ENCODE data around the gene CCL14. TPM values are rescaled to one million over a fixed set of nuclear protein-coding genes. Genes with fewer than 3 reads are reported as not detected.

CCL14 gene
- total and polyA plus RNA-seq, 2 of the 8 experiments (the other 6 are each of a cell fraction or from before 2014, with no cell fraction given): not detected

- TF ChIP-seq SIX5 (IDR thresholded peaks at IDR 0.05; ENCODE audit: low read depth, low read length) (no peak), CBX5 (IDR thresholded peaks at IDR 0.05; ENCODE audit: low read depth, low read length) (no peak), ASH2L (IDR thresholded peaks at IDR 0.05; ENCODE audit: low read length) (no peak), RFX5 (IDR thresholded peaks at IDR 0.05; ENCODE audit: borderline replicate concordance, low read depth, low read length) (no peak), SIN3A (conservative IDR thresholded peaks at IDR 0.05 in 1 of 2, IDR thresholded peaks at IDR 0.05 in 1 of 2; ENCODE audit: low read depth in 1 of 2, low read length in 2 of 2) (no peak)
- TF ChIP-seq, protein P1, sequence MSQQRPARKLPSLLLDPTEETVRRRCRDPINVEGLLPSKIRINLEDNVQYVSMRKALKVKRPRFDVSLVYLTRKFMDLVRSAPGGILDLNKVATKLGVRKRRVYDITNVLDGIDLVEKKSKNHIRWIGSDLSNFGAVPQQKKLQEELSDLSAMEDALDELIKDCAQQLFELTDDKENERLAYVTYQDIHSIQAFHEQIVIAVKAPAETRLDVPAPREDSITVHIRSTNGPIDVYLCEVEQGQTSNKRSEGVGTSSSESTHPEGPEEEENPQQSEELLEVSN (IDR thresholded peaks at IDR 0.05): no peak
Measured at GRCh38 chr17:36001110-36001771, 14.7 kb upstream of the CCL14 start, which contains the start of gene CCL15 (continued).
